Epithelial cell of proximal tubule (primary cell): Measurements from ENCODE around the gene NOTO. TPM values are rescaled to one million over a fixed set of nuclear protein-coding genes. Genes with fewer than 3 reads are reported as not detected.
A peak's percentile ranks its signal among the peaks of the same experiment; 100 is the strongest.

Experiments
- DNase-seq: peaks from one replicate; pipeline ENCODE4 v3.0.0-alpha.2; 2011; ENCODE audit warnings: low read depth
- H3K4me3 ChIP-seq: 2 replicates; pipeline ENCODE4 v1.5.1; 2011; ENCODE audit warnings: low read depth, mild to moderate bottlenecking, low read length
- CTCF ChIP-seq: conservative IDR thresholded peaks from 2 replicates; pipeline ENCODE4 v1.5.1; 2012; ENCODE audit warnings: low read depth, mild to moderate bottlenecking, low read length
- total RNA-seq: library from RNA; depleted of rRNA; stranded (reverse); fragments of >200 nt; gene quantifications from 2 replicates; pipeline ENCODE4 v1.2.3, GENCODE V29; 2015

The NOTO gene
- total RNA-seq, 1 donor from 2014 or later, result not detected

- DNase-seq, result no peak
- TF ChIP-seq CTCF, result no peak
- no peak overlapping the region for H3K4me3 ChIP-seq
Observed at GRCh38 chr2:73257425-73258125, 55.2 kb downstream of the NOTO start.

GRCh38 chr2:73258186-73258912 is 56.0 kb downstream of the NOTO start:
- no peak for DNase-seq
- H3K4me3 ChIP-seq, result no peak overlapping the region
- TF ChIP-seq CTCF, result no peak

- no peak for TF ChIP-seq CTCF
- DNase-seq, result no peak
- H3K4me3 ChIP-seq, result no peak overlapping the region
Observed at GRCh38 chr2:73258913-73259215, 56.5 kb downstream of the NOTO start.

- DNase-seq, result no peak
- no peak overlapping the region for H3K4me3 ChIP-seq
- no peak for TF ChIP-seq CTCF
Observed at GRCh38 chr2:73259276-73259675, 56.9 kb downstream of the NOTO start.

GRCh38 chr2:73259704-73260337 is 57.4 kb downstream of the NOTO start:
- TF ChIP-seq CTCF, result no peak
- DNase-seq, result no peak
- H3K4me3 ChIP-seq, result no peak overlapping the region

GRCh38 chr2:73260338-73260984 is 58.1 kb downstream of the NOTO start:
- no peak for DNase-seq
- no peak overlapping the region for H3K4me3 ChIP-seq
- TF ChIP-seq CTCF, result peak; percentile 64

Other genes starting within 250 kb of the NOTO start
- gene SFXN5, start 130.9 kb upstream of the NOTO start, total RNA-seq, result 8.4 and 9.4 TPM in 2 replicates
- 26.4 and 27.7 TPM in 2 replicates for gene RAB11FIP5, start 89.6 kb upstream of the NOTO start, total RNA-seq
- 27.3 and 35.6 TPM in 2 replicates for gene SMYD5, start 11.7 kb downstream of the NOTO start, total RNA-seq
- gene PRADC1, start 30.7 kb downstream of the NOTO start, total RNA-seq, result 5.0 and 22.3 TPM in 2 replicates
- gene CCT7, start 31.7 kb downstream of the NOTO start, total RNA-seq, result 393 and 559 TPM in 2 replicates
- 2.4 and 4.5 TPM in 2 replicates for gene FBXO41, start 81.9 kb downstream of the NOTO start, total RNA-seq
- 0.07 TPM in 1 of 2 replicates, not detected in the other for gene EGR4, start 91.0 kb downstream of the NOTO start, total RNA-seq
- gene ALMS1, start 183.3 kb downstream of the NOTO start, total RNA-seq, result 11.8 and 16.3 TPM in 2 replicates